Measurements from ENCODE around the gene LRRC74B. TPM values are rescaled to one million over a fixed set of nuclear protein-coding genes. Genes with fewer than 3 reads are reported as not detected.

The LRRC74B gene
- total RNA-seq, 1 experiment from 2014 or later: not detected

Other genes with a start within 250 kb of the LRRC74B start
- gene PI4KA, start 187.1 kb upstream of the LRRC74B start, total RNA-seq (2014; rRNA removed; shearing (Covaris generic)): 24.9 and 29.6 TPM in 2 replicates
- gene SNAP29, start 186.9 kb upstream of the LRRC74B start, total RNA-seq (2014; rRNA removed; shearing (Covaris generic)): 10.4 and 17.2 TPM in 2 replicates
- gene CRKL, start 128.5 kb upstream of the LRRC74B start, total RNA-seq (2014; rRNA removed; shearing (Covaris generic)): 49.0 and 53.9 TPM in 2 replicates
- not detected in 2 replicates for gene AIFM3, start 78.7 kb upstream of the LRRC74B start, total RNA-seq (2014; rRNA removed; shearing (Covaris generic))
- gene LZTR1, start 63.6 kb upstream of the LRRC74B start, total RNA-seq (2014; rRNA removed; shearing (Covaris generic)): 15.9 and 21.9 TPM in 2 replicates
- gene THAP7, start 43.8 kb upstream of the LRRC74B start, total RNA-seq (2014; rRNA removed; shearing (Covaris generic)): 49.0 and 51.1 TPM in 2 replicates
- gene P2RX6, start 30.8 kb upstream of the LRRC74B start, total RNA-seq (2014; rRNA removed; shearing (Covaris generic)): 0.05 and 0.16 TPM in 2 replicates
- not detected in 2 replicates for gene SLC7A4, start 13.4 kb upstream of the LRRC74B start, total RNA-seq (2014; rRNA removed; shearing (Covaris generic))

All from SJSA1 (cell line).